GM12892 (cell line): ENCODE data around the gene ZNF319.

Source experiments
- POLR2A ChIP-seq: IDR thresholded peaks from 2 replicates; pipeline ENCODE4 v1.6.1; 2011; ENCODE audit warnings: low read depth, low read length, control low read depth
- TAF1 ChIP-seq: IDR thresholded peaks from 2 replicates; pipeline ENCODE4 v1.6.1; 2011; ENCODE audit warnings: low read depth, mild to moderate bottlenecking, control low read depth, low read length, borderline replicate concordance

GRCh38 chr16:57984443-57985203 is 15.8 kb downstream of the ZNF319 start:
- no peak for TF ChIP-seq TAF1
- TF ChIP-seq POLR2A, result no peak
